GM21381 (cell line): ENCODE data around the gene OLFM1.
"Not testable (repeated sequence)": the region's sequence is repeated elsewhere in the genome, so short reads cannot be mapped to it uniquely, and the experiment has no call there.

ENCODE experiments used
- ATAC-seq: cut with Tn5 transposase; IDR thresholded peaks from one replicate; pipeline ENCODE4 v1.9.1; 2021; ENCODE audit warnings: mild to moderate bottlenecking, moderate library complexity; ENCODE audit not compliant: unreplicated experiment

OLFM1 gene

GRCh38 chr9:135148386-135148785 is 60.9 kb downstream of the OLFM1 start:
- ATAC-seq = no peak

DNA sequence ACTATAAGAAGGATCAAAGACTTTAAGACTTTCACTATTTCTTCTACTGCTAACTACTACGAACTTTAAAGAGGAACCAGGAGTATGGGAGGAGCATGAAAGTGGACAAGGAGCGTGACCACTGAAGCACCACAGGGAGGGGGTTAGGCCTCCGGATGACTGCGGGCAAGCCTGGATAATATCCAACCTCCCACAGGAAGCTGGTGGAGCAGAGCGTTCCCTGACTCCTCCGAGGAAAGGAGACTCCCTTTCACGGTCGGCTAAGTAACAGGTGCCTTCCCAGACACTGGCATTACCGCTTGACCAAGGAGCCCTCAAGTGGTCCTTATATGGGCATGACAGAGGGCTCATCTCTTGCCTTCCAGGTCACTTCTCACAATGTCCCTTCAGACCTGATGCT is 62.4 kb downstream of the OLFM1 start:
- not testable (repeated sequence) for ATAC-seq

GRCh38 chr9:135150981-135151380 is 63.5 kb downstream of the OLFM1 start:
- ATAC-seq = no peak

- no peak for ATAC-seq
Measured at GRCh38 chr9:135151757-135152613, 64.5 kb downstream of the OLFM1 start.

DNA sequence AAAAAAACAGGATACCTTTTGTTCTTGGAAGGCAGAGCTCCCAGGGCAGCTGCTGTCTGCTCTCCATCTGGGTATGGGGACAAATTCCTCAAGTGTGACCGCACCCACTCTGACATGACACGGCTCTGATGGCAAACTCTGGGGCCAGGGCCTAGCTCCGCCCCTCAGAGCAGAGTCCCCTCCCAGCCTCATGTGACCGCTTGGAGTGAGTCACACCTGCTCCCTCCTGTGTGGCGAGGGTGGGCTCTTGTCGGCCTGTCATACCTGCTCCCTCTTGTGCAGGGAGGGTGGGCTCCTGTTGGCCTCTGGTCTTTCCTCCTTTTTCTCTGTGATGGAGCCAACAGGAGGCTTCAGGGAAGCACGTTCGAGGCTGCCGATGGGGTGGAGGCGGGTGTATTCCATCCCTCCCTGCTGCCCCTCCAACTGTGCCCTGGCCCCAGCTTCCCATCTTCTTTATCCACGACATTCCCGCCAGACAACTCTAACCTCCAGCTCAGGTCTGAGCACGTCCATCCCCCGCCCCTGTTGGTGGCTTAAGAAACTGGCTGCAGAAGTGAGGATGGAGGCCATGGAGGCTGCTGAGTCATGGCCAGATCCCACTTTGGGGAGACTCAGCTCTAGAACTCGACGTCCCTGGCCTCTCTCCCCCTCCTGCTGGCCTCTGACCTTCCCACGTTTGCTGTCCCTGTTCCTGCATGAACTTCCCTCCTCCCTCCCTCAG is 65.3 kb downstream of the OLFM1 start:
- no peak for ATAC-seq

DNA sequence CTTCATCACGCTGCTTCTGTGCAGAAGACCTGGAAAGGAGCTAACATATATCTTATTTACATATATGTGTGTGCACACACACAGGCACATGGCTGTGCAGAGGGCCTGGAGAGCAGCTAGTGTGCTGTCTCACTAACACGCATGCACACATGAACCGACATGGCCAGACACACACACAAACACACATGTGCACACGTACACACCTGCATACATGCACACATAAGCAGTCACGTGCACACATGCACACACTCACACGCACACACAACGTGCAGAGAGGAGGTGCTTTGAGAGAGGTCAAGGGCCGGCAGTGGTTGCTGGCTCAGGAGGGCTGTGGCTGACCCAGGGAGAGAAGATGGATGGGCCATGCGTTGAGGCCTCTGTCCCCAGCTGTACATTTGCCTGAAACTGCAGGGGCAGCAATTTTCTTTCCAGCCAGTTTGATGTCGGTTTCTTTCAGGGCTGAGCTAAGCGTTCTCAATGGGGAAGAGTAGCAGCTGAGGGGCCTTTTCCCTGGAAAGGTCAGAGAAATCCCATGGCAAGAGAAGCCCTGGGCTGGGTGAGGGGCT is 66.7 kb downstream of the OLFM1 start:
- no peak for ATAC-seq

DNA sequence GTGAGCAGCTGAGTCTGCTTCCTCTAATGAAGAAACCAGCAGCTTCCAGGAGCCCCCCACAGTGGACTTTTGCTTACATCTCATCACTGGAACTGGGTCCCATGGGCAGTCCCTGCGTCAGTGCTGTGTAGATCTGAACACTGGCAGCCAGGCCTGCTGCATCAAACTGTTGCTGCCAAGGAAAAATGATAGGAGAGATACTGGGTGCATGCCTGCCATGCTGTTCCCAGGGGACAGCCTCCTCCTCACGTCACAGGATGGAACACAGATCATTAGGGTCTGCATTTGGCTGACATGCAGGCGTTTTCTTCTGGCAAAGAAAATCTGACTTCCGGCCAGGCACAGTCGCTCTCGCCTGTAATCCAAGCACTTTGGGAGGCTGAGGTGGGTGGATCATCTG is 67.9 kb downstream of the OLFM1 start:
- no peak for ATAC-seq

DNA sequence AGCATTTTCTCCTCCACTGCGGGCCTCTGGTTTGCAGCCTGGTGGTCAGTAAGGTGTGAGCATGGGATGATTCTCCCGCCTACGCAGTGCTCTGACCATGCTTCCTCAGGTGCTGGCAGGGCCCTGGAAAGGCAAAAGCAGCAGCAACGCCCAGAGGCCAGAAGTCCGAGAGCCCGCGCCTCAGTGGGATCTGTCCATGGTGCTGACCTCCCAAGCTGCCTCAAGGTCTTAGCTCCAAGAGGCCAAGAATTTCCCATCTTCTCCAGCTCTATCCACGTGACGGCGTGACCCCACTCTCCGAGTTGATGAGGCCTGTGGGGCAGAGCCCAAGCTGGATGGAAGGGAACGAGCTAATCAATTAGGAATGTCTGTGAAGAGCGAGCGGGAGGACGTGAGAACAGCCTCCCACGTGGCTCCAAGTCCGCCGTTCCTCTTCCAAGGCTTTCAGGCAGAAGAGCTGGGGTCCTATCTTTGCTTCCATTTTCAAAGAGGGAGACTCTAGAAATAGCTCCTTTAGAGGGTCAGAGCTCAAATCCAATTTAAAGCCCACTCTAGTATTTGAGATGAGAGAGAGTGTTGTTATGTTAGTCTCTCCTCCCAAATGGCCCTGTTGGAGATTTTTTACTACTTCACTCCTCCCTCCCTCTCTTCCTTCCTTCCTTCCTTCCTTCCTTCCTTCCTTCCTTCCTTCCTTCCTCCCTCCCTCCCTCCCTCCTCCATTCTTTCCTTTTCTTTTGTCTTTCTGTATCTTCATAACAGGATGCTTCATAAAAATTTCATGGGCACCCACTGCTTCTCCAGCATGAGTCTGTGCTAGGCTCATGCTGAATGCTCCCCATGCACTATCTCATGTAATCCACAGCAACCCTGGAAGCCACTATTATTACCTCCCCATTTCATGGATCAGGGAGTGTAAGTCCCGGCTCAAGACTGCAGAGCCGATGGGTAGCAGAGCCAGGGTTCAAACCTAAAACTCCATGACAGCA is 69.3 kb downstream of the OLFM1 start:
- no peak for ATAC-seq

- no peak for ATAC-seq
Measured at GRCh38 chr9:135157856-135158563, 70.5 kb downstream of the OLFM1 start.

GRCh38 chr9:135158564-135158937 is 71.1 kb downstream of the OLFM1 start:
- no peak for ATAC-seq

GRCh38 chr9:135159801-135160200 is 72.3 kb downstream of the OLFM1 start:
- ATAC-seq = no peak

DNA sequence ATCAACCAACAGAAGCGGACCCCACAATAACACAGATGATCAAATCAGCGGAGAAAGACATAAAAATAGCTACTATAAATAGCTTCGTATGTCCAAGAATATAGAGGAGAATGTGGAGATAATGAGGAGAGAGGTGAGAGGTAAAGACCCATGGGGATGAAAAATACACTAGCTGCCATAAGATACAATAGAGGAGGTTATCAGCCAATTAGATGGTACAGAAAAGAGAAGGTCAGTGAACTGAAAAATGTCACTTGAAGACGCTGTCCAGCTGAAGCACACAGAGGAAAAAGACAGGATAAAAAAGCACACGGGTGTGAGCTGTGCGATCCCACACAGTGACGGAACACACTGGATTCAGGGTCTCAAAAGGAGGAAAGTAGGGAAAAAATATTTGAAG is 73.4 kb downstream of the OLFM1 start:
- ATAC-seq = no peak

DNA sequence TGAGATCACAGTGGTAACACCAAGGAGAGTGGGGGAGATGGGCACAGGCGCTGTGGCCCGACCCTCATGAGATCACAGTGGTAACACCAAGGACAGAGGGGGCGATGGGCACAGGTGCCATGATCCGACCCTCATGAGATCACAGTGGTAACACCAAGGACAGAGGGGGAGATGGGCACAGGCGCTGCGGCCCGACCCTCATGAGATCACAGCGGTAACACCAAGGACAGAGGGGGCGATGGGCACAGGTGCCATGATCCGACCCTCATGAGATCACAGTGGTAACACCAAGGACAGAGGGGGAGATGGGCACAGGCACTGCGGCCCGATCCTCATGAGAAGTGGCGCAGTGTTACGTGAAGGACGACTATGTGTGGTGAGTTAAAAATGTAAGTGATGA is 75.1 kb downstream of the OLFM1 start:
- not testable (repeated sequence) for ATAC-seq

GRCh38 chr9:135163023-135163780 is 75.7 kb downstream of the OLFM1 start:
- no peak for ATAC-seq

DNA sequence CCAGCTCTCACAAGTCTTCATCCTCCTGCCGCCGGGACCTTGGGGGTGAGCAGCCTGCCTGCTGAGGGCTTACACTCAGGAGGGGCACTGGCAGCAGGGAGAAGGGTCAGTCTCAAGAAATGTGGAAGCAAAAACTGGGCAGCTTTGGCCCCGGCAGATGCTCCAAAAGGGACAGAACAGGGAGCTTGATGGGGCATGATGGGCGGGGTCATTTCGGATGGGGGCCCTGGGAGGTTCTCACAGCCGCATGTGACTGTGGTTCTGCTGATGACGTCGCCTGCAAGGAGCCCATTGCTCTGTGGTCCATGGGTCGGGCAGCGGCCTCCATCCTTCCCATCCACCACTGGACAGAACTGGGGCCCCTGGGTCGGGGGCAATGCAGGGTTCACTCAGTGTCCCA is 76.6 kb downstream of the OLFM1 start:
- no peak for ATAC-seq

DNA sequence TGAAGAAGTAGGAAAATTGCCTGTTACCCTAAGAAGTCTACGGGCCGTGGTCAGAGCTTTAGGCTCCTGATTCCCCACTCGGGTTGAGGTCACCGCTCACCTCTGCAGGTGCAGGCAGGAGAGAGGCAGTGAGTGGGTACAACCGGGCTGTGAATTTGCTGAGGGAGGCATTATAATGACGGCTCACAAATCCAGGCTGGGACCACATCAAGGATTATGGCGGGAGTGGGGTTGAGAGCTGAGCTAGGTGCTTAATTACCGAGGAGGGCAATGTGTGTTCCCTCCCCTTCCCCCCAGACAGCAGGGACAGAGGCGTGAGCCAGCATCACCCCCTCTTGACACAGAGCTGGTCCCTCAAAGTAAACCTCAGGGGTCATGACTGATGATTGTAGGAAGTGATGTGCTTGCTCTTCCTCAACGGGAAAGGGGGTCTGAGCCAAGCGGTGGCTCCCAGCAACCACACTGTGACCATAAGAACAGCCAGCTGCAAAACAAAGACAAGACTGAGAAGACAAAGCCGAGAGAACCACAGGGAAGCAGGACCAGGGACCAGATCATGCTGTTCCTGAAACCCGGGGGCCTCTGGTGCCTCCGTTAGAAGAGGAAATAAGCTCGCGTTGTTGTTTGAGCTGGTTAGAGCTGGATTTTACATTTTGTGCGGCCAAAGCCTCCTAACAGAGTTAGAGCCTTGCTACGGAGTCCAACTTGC is 77.7 kb downstream of the OLFM1 start:
- no peak for ATAC-seq

GRCh38 chr9:135165756-135166519 is 78.5 kb downstream of the OLFM1 start:
- no peak for ATAC-seq

DNA sequence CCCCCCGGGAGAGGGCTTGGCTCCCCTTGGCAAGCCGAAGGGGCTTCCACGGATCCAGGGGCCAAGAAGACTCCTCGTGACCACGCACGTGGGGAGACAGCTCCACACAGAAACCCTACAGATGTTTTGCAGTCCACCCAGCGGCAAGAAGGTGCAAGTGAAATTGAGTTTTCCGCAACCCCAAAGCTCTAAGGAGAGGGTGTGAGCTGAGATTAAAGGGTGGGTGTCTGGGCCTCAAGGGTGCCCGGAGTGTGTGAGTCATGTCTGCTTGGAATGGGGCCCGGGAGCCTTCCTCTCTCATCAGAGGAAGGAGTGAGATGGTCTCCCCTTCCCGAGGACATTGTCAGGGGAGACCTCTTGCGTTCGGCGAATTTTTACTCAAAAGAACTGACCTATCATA is 79.1 kb downstream of the OLFM1 start:
- no peak for ATAC-seq
